ENCODE measurements around the gene ARID4B. TPM values are rescaled to one million over a fixed set of nuclear protein-coding genes. Genes with fewer than 3 reads are reported as not detected.

The ARID4B gene
- total RNA-seq, 4 donors from 2014 or later, result 11.5 to 18.8 (median 16.5) TPM

- no peaks in the 10 kb centered on the region for H3K27me3 ChIP-seq
- in situ Hi-C loops (cut with MboI; ENCODE audit: low sequenced_read_pairs in 4 of 4), result no loop called here
- no peaks in the 10 kb centered on the region for H3K36me3 ChIP-seq
- no peak for DNase-seq
- no peak for ATAC-seq
- H3K27ac ChIP-seq, result no peak overlapping the region
- H3K4me3 ChIP-seq, result no peak overlapping the region
- TF ChIP-seq POLR2A (IDR thresholded peaks at IDR 0.05), result no peak
- TF ChIP-seq, protein P1, sequence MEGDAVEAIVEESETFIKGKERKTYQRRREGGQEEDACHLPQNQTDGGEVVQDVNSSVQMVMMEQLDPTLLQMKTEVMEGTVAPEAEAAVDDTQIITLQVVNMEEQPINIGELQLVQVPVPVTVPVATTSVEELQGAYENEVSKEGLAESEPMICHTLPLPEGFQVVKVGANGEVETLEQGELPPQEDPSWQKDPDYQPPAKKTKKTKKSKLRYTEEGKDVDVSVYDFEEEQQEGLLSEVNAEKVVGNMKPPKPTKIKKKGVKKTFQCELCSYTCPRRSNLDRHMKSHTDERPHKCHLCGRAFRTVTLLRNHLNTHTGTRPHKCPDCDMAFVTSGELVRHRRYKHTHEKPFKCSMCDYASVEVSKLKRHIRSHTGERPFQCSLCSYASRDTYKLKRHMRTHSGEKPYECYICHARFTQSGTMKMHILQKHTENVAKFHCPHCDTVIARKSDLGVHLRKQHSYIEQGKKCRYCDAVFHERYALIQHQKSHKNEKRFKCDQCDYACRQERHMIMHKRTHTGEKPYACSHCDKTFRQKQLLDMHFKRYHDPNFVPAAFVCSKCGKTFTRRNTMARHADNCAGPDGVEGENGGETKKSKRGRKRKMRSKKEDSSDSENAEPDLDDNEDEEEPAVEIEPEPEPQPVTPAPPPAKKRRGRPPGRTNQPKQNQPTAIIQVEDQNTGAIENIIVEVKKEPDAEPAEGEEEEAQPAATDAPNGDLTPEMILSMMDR (IDR thresholded peaks at IDR 0.05 in 4 of 5, conservative IDR thresholded peaks at IDR 0.05 in 1 of 5), result no peak
- no peaks in the 10 kb centered on the region for H3K9me3 ChIP-seq
- H3K4me1 ChIP-seq, result peaks cover 15 to 26% of the 10 kb centered on the region in 2 donors
- intact Hi-C loops (cut with DNase I; ENCODE audit: low total_unique reads), result no loop called here
Measured at GRCh38 chr1:235279694-235280093, 48.3 kb downstream of the ARID4B start.

DNA sequence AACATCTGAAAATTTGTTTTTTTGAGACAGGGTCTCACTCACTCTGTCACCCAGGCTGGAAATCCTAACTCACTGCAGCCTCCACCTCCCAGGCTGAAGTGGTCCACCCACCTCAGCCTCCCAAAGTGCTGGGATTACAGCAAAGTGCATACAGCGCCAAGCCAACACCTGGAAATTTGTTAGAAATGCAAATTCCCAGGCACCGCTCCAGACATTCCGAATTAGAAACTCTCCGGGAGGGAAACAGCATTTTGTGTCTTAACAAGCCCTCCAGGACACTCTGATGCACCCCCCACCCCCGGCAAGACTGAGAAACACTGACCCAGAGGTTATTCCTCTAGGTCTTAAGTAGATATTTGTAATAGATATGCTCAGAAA, 49.1 kb downstream of the ARID4B start:
- H3K27ac ChIP-seq, result no peak overlapping the region
- H3K36me3 ChIP-seq, result no peaks in the 10 kb centered on the region
- H3K9me3 ChIP-seq, result no peaks in the 10 kb centered on the region
- no peak overlapping the region for H3K4me3 ChIP-seq
- peaks cover 9 to 26% of the 10 kb centered on the region in 2 donors for H3K4me1 ChIP-seq
- ATAC-seq, result no peak
- in situ Hi-C loops (cut with MboI; ENCODE audit: low sequenced_read_pairs in 4 of 4), result no loop called here
- no peaks in the 10 kb centered on the region for H3K27me3 ChIP-seq
- intact Hi-C loops (cut with DNase I; ENCODE audit: low total_unique reads), result no loop called here
- DNase-seq, result no peak
- no peak for TF ChIP-seq POLR2A (IDR thresholded peaks at IDR 0.05)
- TF ChIP-seq, protein P1 (IDR thresholded peaks at IDR 0.05 in 4 of 5, conservative IDR thresholded peaks at IDR 0.05 in 1 of 5), result no peak

DNA sequence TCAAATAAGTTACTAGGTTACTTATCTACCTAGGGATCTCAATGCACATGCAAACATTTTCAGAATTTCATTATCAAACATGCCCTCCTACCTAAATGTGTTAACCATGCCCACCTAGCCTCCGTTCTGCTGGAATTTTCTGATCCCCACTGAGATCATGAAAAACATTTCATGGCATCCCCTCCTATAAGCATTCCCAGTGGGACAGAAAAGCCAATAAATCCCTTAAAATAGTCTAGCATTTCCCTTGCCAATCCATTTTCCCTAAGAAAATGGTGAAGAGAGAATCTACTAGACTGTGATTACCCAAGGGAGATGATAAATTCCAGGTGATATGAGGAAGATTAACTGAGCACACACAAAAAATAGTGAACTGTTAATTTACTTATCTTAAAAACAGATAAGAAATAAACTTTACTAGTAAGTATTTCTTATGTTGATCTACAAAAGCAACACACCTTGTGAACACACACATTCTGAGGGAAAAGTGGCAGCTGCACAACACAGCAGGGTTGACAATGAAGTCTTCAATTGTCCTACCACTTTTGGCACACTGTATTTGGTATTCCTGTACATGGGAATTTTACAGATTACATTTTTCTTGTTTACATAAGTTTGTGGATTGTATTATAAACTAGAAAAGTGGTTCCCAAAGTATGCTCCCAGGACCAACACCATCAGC, 49.6 kb downstream of the ARID4B start:
- peaks cover 9 to 26% of the 10 kb centered on the region in 2 donors for H3K4me1 ChIP-seq
- intact Hi-C loops (cut with DNase I; ENCODE audit: low total_unique reads) (no loop called here), in situ Hi-C loops (cut with MboI; ENCODE audit: low sequenced_read_pairs in 4 of 4) (no loop called here)
- H3K4me3 ChIP-seq, result no peak overlapping the region
- no peak for DNase-seq
- no peak for ATAC-seq
- no peaks in the 10 kb centered on the region for H3K9me3 ChIP-seq
- no peaks in the 10 kb centered on the region for H3K27me3 ChIP-seq
- no peak overlapping the region for H3K27ac ChIP-seq
- TF ChIP-seq, protein P1 (IDR thresholded peaks at IDR 0.05 in 4 of 5, conservative IDR thresholded peaks at IDR 0.05 in 1 of 5), result no peak
- TF ChIP-seq POLR2A (IDR thresholded peaks at IDR 0.05), result no peak
- no peaks in the 10 kb centered on the region for H3K36me3 ChIP-seq

GRCh38 chr1:235277709-235278108, 50.3 kb downstream of the ARID4B start:
- Histone ChIP-seq H3K27me3 (no peaks in the 10 kb centered on the region), H3K4me3 (no peak overlapping the region), H3K9me3 (no peaks in the 10 kb centered on the region), H3K36me3 (no peaks in the 10 kb centered on the region), H3K27ac (no peak overlapping the region), H3K4me1 (peaks cover 9 to 30% of the 10 kb centered on the region in 2 donors)
- in situ Hi-C loops (cut with MboI; ENCODE audit: low sequenced_read_pairs in 4 of 4) (no loop called here), intact Hi-C loops (cut with DNase I; ENCODE audit: low total_unique reads) (no loop called here)
- TF ChIP-seq, protein P1 (IDR thresholded peaks at IDR 0.05 in 4 of 5, conservative IDR thresholded peaks at IDR 0.05 in 1 of 5), result no peak
- no peak for TF ChIP-seq POLR2A (IDR thresholded peaks at IDR 0.05)
- ATAC-seq, result no peak
- DNase-seq, result no peak

GRCh38 chr1:235275836-235276235, 52.1 kb downstream of the ARID4B start:
- intact Hi-C loops (cut with DNase I; ENCODE audit: low total_unique reads) (no loop called here), in situ Hi-C loops (cut with MboI; ENCODE audit: low sequenced_read_pairs in 4 of 4) (no loop called here)
- H3K36me3 ChIP-seq, result no peaks in the 10 kb centered on the region
- H3K4me3 ChIP-seq, result no peak overlapping the region
- ATAC-seq (no peak), DNase-seq (no peak)
- H3K27me3 ChIP-seq, result no peaks in the 10 kb centered on the region
- H3K9me3 ChIP-seq, result no peaks in the 10 kb centered on the region
- TF ChIP-seq POLR2A (IDR thresholded peaks at IDR 0.05), result no peak
- TF ChIP-seq, protein P1 (IDR thresholded peaks at IDR 0.05 in 4 of 5, conservative IDR thresholded peaks at IDR 0.05 in 1 of 5), result no peak
- peaks cover 9 to 31% of the 10 kb centered on the region in 2 donors for H3K4me1 ChIP-seq
- no peak overlapping the region for H3K27ac ChIP-seq
